ENCODE data around the gene SHF.
A peak's percentile ranks its signal among the peaks of the same experiment; 100 is the strongest.
"Not testable (repeated sequence)": the region's sequence is repeated elsewhere in the genome, so short reads cannot be mapped to it uniquely, and the experiment has no call there.

SHF gene

DNA sequence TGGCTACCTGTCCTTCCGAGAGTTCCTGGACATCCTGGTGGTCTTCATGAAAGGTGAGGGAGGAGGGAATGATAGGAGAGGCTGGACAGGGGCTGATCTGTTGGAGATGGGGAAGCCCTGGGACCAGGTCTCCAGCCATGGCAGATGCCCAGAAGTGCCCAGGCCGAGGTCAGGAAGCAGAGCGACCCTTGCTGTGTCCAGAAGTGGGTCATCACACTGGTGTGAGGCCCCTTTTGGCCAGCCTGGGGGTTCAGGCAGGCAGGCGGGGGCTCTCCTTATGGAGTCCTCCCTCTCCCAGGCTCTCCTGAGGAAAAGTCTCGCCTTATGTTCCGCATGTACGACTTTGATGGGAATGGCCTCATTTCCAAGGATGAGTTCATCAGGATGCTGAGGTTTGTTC is 40.2 kb downstream of the SHF start:
- DNase-seq (ENCODE audit: low read depth, low spot score) = no peak

- no peak for DNase-seq (ENCODE audit: low read depth, low spot score)
These were observed 41.4 kb downstream of the SHF start for GRCh38 chr15:45146405-45146804.

- no peak for DNase-seq (ENCODE audit: low read depth, low spot score)
These were observed 43.0 kb downstream of the SHF start for GRCh38 chr15:45144775-45145174.

DNA sequence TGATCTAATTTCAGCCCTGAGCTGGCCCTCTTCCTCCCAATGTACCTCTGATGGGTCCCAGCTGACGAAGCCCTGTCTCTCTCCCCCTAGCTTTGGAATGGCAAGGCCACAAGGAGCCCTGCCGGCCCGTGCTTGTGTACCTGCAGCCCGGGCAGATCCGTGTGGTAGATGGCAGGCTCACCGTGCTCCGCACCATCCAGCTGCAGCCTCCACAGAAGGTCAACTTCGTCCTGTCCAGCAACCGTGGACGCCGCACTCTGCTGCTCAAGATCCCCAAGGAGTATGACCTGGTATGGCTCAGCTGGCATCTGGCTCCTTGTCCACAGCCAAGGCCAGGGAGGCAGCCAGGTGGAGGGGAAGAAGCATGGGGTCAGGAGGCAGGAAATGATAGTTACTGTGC is 43.8 kb downstream of the SHF start:
- DNase-seq (ENCODE audit: low read depth, low spot score) = no peak

DNA sequence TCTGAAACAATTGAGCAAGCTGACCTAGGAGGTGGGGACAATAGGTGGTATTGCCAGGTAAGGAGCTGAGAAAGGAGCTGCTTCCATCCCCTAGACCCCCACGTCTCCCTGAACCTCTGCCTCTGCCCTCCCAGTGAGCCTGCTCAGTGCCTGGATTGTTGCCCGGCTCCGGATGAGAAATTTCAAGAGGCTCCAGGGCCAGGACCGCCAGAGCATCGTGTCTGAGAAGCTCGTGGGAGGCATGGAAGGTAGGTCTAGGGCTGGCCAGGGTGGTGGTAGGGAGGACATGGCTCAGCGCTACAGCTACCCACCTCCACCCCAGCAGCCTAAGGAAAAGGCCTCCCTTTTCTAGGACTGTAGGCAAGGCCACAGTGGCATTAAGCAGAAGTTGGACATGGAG is 44.7 kb downstream of the SHF start:
- DNase-seq (ENCODE audit: low read depth, low spot score) = no peak

DNA sequence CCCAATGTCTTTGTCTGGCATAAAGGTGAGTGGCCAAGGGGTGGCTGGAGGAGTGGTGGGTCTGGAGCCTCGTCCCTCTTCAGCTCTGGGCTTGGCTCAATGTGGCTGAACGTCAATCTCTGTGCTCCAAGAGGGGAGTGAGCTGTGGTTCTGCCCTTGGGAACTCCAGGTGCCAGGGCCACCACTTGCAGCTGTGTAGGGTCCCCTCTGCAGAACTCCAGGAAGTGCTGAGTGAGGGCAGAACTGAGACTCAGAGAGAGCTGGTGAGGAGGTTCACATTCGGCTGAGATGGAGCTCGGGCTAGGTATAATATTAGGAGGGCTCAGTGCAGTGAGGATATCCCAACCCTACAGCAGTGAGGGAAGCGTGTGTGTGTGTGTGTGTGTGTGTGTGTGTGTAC is 46.4 kb downstream of the SHF start:
- DNase-seq (ENCODE audit: low read depth, low spot score) = no peak

- DNase-seq (ENCODE audit: low read depth, low spot score) = no peak
These were observed 47.1 kb downstream of the SHF start for GRCh38 chr15:45140557-45141250.

DNA sequence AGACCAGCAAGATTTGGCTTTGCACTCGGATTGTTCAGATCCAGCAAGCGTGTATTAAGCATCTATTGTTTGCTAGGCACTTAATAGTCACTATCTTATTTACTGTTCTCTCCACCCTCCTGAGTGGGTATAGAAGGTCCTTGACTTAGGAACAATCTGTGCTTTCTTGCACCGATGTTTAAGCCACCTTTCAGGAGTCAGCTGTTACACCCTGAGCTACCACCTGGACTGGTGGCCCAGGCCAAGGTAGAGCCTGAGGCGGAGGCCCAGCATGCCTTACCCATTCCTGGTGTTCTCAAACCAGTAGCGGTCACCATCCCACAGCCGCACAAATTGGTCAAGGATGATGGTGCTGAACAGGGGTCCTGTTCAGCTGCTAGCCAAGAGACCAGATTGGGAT is 48.0 kb downstream of the SHF start:
- no peak for DNase-seq (ENCODE audit: low read depth, low spot score)

GRCh38 chr15:45138814-45139765 is 48.7 kb downstream of the SHF start:
- no peak for DNase-seq (ENCODE audit: low read depth, low spot score)

GRCh38 chr15:45137703-45138102 is 50.1 kb downstream of the SHF start:
- DNase-seq (ENCODE audit: low read depth, low spot score) = no peak

GRCh38 chr15:45136378-45136764 is 51.4 kb downstream of the SHF start:
- DNase-seq (ENCODE audit: low read depth, low spot score) = no peak

GRCh38 chr15:45135705-45136377 is 51.9 kb downstream of the SHF start:
- DNase-seq (ENCODE audit: low read depth, low spot score) = not testable (repeated sequence)

GRCh38 chr15:45134682-45135604 is 52.8 kb downstream of the SHF start:
- DNase-seq (ENCODE audit: low read depth, low spot score) = no peak

- DNase-seq (ENCODE audit: low read depth, low spot score) = no peak
These were observed 53.7 kb downstream of the SHF start for GRCh38 chr15:45134046-45134445.

DNA sequence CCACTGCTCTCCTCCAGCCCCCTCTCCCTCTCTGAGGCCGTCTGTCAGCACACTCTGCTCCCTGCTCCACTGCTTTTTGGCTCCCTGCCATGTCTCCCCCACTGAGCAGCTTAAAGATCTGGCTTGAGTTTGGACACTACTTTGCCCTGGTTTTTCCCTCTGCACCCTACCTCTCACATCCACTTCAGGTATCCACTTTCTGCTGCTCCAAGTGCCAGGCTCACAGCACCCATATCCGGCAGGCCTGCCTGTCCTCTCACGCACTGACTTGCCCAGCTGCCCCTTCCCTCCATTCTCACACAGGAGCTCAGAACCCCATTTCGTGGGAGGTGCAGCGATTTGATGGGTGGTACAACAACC is 54.2 kb downstream of the SHF start:
- no peak for DNase-seq (ENCODE audit: low read depth, low spot score)

GRCh38 chr15:45132844-45133560 is 54.8 kb downstream of the SHF start:
- DNase-seq (ENCODE audit: low read depth, low spot score) = no peak

DNA sequence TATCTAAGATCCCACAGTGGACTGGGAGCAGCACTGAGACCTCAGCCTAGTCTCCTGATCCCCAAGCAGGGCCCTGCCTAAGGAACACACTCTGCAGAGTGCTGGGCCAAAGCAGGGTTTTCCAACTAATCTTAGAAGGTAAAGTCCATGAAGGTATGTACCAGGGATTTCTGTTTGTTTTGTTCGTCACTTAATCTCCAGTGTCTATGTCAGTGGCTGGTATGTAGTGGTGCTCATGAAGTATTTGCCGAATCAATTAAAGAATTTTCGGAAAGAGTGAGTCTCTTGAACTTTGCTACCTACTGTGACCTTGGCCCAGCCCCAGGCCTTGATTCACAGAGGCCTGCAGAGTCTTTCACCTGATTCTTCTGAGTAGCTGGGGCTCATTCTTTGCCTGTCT is 56.3 kb downstream of the SHF start:
- DNase-seq (ENCODE audit: low read depth, low spot score) = no peak

DNA sequence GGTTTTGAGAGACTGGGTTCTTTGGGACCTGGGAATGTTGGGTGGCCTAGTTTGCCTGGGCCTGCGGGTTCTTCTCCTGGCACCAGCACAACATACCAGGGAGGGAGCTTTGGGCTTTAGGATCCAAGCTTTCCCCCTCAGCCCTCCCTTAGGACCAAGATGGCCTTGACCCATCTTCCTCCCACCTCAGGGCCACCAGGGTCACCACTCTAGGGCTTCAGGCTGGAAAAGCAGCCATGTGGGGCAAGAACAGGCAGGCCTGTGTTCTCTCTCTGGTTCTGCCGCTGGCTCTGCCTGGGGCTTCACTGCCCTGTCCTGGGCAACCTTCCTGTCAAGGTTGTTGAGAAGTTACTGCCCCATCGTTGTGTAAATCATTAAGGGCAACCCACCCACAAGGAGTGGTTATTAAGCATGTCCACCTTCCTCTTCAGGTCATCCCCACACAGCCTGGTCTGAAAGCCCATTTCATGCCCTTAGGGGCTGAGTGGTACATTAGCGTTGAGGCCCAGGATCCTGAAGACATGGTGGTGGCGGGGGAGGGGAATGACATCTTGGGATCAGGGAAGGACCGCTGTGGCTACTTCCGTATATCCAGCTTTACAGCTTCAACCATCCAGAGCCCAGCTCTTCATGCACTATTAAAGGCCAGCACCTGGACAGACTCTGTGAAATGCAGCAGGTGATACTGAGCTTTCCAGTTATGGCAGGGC is 57.3 kb downstream of the SHF start:
- DNase-seq (ENCODE audit: low read depth, low spot score) = no peak

- DNase-seq (ENCODE audit: low read depth, low spot score) = peak; percentile 35
These were observed 58.1 kb downstream of the SHF start, which contains the start of the genes DUOX1 and DUOXA1 for GRCh38 chr15:45129651-45130129. DUOX1 (plus strand) TSS chr15:45129994; CDS start chr15:45131967, 1,973 bp downstream. DUOXA1 (minus strand) TSS chr15:45129879; CDS start chr15:45123014, 6,865 bp downstream.
